Amygdala (tissue), 56 donors: ENCODE measurements around the gene BTBD8.

Experiments
- DNase-seq, 56 donors: peaks; one replicate each; lab custom pipeline; 2025; lab: John Stamatoyannopoulos, UW

Gene BTBD8

GRCh38 chr1:92188436-92189255, 108.5 kb downstream of the BTBD8 start:
- no peak for DNase-seq

- DNase-seq, result no peak
Measured at GRCh38 chr1:92191726-92192125, 111.6 kb downstream of the BTBD8 start.

GRCh38 chr1:92192246-92192645, 112.1 kb downstream of the BTBD8 start:
- no peak for DNase-seq

GRCh38 chr1:92194511-92194910, 114.4 kb downstream of the BTBD8 start:
- DNase-seq, result no peak

GRCh38 chr1:92201973-92202372, 121.8 kb downstream of the BTBD8 start:
- DNase-seq, result no peak

GRCh38 chr1:92203105-92203504, 123.0 kb downstream of the BTBD8 start:
- DNase-seq, result no peak

- DNase-seq, result no peak
Measured at GRCh38 chr1:92210701-92211100, 130.6 kb downstream of the BTBD8 start.

- no peak for DNase-seq
Measured at GRCh38 chr1:92211166-92211565, 131.0 kb downstream of the BTBD8 start.

GRCh38 chr1:92217721-92218120, 137.6 kb downstream of the BTBD8 start, which contains the start of gene C1orf146:
Gene C1orf146 (plus strand): TSS chr1:92217915. CDS start chr1:92231421, 13,506 bp downstream.
- no peak for DNase-seq

- no peak for DNase-seq
Measured at GRCh38 chr1:92218559-92218958, 138.4 kb downstream of the BTBD8 start.

- DNase-seq, result no peak
Measured at GRCh38 chr1:92219028-92219427, 138.9 kb downstream of the BTBD8 start.

- DNase-seq, result no peak
Measured at GRCh38 chr1:92228401-92228800, 148.3 kb downstream of the BTBD8 start.

GRCh38 chr1:92230736-92231135, 150.6 kb downstream of the BTBD8 start:
- no peak for DNase-seq
